DMS114 treated with DMSO at 0.1 percent for 48 hours (cell line): ENCODE results near the gene RGS6.
A peak's percentile ranks its signal among the peaks of the same experiment; 100 is the strongest.

ENCODE experiments used
- DNase-seq: peaks from one replicate; lab custom pipeline; 2025; ENCODE audit not compliant: unreplicated experiment; lab: John Stamatoyannopoulos, UW

RGS6 gene

DNA sequence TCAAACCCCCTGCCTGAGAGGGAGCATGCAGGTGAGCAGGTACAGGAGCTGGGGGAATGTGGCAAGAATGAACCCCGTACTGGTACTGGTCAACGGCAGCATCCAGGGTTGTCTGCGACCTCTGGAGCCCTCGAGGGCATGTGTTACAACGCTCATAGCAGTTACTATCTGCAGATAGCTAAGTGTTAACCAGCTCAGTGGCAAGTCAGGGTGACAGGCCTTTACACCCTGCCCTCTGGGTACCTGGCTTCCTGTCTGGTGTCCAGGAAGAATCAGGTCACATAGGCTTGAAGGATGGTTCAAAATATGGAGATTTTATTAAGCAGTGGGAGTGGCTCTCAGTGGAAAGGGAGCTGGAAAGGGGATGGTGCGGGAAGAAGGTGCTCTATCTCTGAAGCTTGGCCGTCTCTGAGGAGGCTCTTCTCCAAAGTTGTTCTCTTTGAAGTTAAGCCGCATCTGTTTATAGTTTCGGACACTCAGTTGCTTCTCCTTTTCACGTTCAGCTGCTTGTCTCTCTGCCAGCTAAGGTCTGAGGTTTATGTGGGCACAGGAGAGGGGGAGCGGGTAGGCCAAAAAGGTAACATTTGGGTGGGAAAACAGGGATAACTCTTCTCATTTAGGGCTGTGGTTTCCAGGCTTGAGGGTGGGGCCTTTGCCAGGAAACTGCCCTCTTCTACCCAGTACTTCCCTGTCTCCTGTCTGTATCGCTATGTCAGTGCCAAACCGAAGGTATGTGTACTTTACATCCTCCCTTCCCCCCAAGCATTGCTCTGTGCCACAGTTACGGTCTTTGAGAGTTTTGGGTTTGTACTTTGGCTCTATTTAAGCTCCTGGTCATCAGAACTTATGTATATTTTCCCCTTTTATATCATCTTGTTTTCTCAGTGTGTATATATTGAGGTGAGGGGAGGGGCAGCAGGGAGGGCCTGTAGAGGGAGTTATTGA lies 305.8 kb downstream of the RGS6 start:
- no peak for DNase-seq

DNA sequence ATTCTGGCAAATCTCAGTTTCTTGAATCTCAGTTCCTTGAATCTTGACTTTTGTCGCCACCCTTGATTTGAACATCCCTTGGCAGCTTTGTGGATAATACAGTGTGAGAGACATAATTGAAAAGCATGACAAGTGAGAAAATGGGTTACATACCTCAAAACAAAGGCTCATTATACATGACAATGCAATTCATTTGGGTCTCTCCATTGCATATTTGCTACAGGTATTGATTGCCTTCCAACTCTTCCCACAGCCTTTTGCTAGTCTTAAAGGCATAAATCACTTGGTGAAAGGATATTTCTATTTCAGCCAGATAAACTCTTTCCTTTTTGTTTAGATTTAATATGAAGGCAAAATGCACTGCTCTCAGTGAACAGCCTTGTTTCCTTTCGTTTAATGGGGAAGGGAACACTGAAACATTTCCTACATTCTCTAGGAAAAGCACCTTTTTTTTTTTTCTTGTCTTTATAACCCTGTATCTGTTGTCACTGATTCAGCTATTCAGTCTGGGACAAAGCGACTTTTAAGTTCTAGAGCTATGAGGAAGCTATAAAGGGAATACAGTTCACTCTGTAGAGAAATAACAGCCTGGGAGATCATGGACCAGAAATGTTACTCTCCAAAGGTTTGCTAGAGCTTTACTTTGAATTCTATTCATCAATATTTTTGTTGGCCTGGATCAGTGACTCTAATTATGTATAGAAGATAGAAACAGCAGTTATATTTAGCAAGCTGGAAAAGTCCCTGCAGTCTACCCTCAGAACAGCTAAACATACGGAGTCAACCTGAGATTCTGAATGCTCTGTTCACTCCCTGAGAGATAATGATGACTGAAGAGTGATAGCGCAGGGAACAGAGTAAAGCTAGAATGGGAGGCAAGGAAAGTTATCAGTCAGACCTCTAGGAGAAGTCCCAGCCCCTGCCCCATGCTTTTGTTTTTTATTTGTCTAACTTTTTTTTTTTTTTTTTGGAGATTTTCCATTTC lies 311.4 kb downstream of the RGS6 start:
- DNase-seq, result no peak

DNA sequence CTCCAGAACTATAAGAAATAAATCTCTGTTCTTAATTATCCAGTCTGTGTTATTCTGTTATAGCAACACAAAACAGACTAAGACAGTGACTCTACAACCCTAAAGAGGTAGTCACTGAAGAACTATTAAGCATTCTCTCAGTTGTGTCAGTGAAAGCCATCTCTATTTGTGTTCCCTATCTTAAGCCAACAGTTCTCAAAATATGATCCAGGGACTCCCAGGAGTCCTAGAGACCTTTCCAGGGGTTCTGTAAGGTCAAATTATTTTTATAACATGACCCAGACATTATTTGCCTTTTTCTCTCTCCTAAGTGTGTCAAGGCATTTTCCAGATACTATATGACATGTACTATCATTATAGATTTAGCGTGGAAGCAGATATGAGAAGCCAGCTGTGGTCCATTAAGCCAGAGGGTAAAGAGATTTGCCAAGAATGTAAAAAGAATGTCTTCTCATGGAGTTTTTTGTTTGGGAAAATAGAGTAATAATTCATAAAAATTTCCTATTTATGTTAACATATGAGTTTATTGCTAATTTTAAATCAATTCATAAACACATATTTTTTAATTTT lies 315.8 kb downstream of the RGS6 start:
- no peak for DNase-seq

DNA sequence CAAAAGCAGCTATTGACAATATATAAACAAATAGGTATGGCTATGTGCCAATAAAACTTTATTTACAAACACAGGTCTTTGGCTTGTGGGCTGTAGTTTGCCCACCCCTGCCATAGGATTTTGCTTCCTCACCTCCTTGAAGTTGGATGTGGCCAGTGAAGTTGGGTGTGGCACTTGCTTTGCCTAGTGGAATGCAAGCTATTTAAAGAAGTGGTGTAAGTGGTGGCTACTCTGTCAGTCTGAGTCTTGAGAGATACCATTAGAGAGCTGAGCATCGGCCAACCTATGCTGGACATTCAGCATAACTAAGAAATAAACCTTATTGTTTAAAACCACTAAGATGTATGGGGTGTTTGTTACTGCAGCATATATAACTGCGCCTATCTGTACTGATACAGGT lies 321.3 kb downstream of the RGS6 start:
- no peak for DNase-seq

DNA sequence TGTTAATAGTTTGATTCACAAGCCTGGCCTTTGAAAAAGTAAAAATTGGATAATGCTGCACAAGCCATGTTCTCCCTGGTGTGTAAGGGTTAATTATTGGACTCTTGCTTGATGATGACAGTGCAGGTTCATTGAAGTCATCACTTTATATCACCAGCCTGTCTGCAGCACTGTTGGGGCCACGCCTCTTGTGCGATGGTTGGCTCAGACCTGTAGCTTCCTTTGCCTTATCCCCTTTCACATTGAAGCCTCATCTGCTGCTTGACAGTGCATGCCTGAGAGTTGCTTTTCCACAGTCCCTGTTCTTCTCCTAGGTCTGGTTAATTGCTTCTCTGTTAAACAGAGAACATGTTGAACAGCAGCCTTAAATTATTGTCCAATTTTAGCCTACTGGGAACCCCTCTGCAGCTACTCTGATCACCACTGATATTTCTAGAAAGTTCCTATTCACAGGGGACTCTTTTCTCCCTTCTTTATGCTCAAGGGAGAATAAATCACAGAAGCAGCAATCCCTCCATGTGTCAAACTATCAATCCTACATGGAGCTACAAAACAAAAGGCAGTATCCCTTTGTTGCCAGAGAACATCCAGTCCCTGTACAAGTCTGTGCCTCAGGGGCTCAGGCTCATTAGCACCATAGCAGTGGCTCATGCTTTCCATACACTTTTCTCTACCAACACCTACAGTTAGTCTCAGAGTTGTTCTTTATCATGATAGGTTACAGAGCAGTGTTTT lies 322.1 kb downstream of the RGS6 start:
- DNase-seq, result no peak

DNA sequence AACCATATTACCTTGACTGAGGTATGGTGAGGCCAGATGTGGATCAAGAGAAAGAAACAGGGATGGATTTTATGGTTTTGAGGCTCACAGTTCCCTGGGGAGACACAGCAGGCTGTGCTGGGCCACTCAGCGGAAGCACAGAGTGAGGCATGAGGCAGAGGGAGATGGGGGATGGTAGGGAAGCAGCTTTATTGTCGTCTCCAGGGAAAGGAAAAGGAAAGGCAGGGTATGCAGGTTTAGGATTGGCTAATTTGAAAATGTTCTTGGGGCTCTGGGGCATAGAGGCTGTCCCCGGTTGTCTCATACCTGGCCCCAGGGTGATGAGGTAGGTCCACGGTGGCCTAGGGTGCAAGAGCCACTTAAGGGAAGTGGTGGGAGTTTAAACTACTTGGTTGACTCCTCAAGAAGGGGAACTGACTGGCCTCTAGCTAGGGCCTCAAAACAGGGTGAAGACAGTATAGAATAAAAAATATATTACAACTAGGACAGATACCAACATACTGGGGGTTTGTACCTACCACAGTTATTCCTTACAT lies 322.8 kb downstream of the RGS6 start:
- no peak for DNase-seq

DNA sequence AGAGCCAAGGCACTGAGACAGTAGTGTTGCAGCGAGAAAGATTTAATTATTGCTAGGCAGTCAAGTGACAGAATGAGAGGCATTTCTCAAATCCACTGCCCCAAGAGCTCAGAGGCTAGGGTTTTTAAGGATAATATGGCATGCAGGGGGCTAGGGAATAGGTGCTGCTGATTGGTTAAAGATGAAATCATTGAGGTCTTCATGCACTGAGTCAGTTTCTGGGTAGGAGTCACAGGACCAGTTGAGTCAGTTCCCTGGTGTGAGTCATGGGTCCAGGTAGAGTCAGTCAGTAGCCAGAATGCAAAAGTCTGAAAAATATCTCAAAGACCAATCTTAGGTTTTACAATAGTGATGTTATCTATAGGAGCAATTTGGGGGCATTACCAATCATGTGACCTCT lies 323.8 kb downstream of the RGS6 start:
- DNase-seq, result no peak

DNA sequence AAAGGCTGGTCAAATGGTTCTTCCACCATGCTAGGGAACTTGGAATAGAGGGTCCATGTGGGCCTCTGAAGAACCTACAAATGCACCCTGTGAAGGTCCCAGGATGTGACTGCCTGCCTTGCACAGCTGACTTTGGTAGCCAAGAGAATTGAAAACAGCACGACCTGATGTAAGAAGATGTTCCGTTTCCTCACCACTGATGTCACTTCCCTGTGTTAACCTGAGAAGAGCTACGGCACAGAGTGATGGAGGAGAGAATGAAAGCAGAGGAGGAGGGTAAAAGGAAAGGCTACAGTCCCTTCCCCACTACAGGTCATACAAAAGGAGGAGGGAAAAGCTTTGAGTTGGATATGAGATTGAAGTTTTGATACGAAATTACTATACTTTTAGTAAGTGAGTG lies 328.8 kb downstream of the RGS6 start:
- no peak for DNase-seq

DNA sequence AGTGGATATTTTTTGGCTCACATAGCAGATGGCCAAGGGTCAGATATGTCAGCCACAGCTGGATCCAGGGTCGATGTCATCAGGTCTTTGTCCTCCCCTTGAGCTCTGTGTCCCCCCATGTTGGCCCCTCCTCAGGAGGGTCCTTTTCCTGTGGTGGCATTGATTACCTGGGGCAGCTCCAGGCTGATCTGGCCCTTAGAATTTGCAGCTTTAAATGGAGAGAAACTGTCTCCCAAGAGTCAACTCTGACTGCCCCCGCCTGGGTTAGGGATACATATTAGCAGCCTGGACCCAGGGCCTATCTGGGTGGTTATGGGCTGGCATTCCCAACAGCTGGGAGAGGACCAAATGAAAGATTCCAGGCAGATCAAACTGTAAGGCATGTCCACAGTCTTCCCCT lies 330.5 kb downstream of the RGS6 start:
- no peak for DNase-seq

DNA sequence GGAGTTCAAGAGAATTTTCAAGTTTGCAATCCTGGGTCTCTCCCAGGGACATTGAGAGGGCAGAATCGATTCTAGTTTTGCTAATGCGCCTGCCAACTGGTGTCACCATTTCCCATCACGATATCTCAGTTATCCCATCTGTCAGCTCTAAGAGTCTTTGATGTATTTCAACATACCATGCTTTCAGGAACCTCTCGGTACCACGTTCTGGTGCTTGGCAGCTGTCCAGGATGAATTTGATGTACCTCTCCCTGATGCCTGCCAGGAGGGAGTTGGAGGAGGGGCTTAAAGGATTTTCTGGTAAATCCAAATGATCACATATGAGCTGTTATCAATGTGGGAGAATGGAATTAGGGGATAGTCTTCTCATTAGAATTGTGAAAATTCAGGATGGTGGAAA lies 332.5 kb downstream of the RGS6 start:
- no peak for DNase-seq

DNA sequence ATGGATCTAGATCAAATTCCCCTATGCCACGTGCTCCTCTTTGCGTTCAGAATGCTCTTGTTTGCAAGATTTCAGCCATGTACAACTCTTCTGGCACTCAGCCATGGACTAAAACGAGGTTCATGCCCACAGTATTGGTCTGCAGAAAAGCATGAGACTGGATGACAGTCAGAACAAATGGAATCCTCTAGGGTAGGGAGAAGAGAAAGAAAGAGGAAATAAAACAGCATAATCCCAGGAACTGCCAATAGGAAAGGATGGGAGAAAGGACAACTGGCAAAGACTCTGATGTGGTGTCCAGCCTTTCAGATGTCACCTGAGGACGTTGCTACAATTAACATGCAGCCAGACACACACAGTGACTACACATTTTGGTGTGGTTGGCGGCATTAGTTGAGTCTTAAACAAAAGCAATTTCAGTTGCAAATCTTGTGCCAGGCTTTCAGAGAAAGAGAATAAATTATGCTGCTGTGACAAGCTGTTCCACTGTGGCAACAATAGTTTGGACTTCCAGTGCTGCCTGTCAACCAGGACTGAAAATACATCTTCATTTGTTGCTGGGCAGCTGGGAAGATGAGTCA lies 338.0 kb downstream of the RGS6 start:
- DNase-seq, result no peak

DNA sequence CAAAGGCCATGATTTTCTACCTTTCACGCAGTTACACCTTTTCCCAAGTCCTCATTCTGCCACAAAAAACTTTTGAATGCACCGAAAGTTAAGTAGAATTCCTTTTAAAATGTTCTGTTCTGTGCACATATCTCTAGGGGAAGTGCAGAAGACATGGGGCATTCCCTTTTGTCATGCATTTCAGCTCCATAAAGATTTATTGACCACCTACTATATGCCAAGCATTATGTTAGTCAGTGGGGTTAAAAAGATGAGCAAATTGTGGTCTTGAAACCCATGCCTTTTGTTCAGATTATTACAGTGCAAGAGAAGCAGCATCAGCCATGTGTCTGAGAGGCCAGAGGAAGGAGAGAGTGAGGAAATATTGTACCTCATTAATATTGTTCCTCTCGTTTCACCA lies 338.5 kb downstream of the RGS6 start:
- no peak for DNase-seq

DNA sequence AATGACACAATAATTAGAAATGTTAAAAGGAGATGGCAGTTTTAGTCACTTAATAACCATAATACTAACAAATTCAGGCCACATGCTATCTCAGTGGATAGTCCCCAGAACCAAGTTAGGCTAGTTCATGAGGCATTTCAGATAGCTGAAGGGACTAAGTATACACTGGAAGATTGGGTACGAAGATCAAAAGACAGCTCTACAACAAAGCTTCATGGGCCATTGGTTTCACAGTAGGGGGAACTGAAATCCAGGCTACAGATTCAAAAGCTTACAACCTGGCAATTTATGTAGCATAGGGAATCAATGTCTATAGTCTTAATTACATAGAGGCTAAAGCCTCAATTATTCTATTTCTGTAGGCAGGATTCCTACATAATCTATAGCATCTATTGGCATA lies 343.0 kb downstream of the RGS6 start:
- no peak for DNase-seq

DNA sequence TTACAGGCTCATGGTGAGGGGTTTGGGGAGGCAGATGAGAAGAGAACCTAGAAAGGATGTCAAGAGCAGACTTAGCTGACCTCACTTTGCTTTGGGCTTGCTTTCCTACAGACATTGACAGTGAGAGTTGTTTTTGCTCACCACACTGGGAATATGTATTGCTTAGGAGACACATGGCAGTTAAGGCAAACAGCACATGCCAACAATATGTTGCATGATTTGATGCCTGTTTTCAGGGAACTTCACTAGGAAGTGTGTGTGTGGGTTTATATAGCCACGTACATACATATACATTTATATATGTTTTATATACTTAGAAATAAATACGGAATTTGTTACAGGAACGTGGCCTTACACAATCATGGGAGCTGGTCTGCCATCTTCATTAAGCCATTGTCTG lies 346.1 kb downstream of the RGS6 start:
- no peak for DNase-seq

DNA sequence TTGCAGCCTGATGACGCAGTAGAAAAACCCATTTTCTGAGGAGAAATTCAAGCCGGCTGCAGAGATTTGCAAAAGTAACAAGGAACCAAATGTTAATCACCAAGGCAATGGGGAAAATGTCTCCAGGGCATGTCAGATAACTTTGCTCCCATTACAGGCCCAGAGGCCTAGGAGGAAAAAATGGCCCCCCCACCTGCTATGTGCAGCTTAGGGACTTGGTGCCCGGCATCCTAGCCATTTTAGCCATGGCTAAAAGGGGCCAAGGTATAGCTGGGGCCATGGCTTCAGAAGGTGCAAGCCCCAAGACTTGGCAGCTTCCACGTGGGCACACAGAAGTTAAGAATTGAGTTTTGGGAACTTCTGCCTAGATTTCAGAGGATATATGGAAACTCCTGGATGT lies 351.9 kb downstream of the RGS6 start:
- DNase-seq, result no peak

DNA sequence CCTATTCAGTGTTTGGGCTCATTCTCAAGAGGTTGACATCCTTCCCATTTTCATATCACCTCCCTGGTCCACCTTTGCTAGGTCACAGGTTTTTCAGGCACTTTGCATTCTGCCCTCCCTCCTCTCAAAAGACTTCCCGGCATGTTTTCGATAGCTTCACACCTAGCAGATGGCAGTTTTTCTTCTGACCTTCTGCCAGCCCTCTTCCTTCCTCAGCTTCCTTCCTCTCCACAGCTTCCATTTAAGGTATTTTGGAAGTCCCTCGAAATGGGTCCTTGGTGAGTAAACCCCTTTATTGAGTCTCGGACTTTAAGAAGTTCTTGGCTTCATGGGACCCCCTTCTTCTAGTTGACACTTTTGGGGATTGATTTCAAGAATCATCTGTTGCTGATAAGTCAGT lies 358.0 kb downstream of the RGS6 start:
- no peak for DNase-seq

DNA sequence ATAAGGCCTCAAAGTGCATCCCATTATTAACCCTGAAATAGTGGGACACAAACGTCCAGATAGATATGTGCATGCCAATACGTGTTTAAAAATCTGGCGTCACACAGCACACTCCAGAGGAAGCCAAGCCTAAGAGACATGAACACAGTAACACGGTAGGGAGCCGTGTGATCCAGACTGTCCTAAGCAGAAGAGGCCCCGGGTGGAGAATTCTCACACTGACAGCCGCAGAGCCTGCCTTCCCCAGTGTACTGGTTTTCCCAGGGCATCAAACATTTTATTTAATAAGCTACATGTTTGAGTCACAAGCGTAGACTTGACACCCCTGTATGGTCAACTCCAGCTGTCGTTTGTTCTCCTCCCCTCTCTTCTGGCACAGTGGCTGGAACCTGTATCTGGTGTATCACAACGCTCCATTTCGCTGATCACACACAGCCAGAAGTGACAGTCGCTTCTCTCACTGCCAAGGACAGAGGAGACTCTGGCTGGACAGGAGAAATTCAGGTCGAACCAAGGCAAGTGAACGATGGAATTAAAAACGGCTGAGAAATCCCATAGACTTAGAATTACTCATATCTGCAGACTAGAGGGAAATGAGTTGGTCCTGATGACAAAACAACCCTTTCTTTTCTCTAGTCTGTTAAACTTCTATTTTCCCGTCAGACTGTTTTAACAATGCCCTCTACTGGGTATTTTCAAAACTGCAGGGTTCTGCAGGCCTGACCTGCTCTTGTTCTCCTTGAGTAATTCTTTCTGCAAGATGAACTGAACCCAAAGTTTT lies 359.9 kb downstream of the RGS6 start:
- peak; percentile 10 for DNase-seq

DNA sequence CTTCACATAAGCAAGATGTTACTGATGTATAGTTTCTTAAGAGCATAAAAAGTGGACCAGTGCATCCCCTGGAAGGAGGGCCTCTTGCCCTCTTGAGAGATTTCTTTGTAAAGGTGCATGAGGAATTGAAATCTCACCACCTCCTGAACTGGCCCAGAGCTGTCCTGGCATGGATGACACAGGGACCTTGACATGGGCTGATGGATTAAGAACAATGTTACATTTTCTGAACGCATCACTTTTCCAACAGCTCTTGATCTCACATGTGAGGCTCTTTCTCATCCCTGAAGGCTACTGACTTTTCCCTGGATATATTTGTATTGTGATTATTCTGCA lies 360.4 kb downstream of the RGS6 start:
- no peak for DNase-seq

DNA sequence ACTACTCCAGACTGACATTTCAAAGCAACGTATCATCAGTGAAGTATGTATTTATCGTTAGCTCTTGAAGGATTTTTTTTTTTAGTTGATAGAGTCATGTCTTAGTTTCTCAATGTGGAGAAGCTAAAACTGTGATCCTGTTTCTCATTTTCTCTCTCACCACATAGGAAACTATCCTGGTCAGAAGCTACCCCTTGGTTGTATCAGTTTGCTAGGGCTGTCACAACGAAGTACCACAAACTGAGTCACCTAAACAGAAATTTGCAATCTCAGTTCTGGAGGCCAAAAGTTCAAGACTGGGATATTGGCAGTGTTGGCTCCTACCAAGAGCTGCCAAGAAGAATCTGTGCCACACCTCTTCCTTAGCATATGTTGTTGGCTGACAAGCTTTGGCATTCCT lies 369.1 kb downstream of the RGS6 start:
- DNase-seq, result no peak

DNA sequence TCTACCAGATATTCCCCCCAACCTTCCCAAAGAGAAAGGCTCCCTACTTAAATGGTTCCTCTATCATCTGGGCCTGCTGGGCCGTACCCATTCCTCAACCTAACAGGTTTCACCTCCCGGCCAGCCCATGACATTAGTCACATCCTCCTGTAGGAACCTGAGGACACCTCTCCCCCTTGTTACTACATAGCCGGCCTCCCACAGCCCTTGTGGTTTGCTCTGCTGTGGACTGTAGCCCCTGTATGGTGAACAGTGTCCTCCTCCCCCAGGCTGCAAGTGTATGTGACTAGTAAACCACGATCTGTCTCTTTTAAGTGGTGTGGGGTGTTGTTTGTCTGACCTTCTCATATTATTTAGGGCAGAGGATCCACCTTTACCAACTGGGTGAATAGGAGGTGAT lies 371.7 kb downstream of the RGS6 start:
- DNase-seq, result no peak
